GM12875 (cell line): ENCODE data around the gene DNAH3.

ENCODE experiments used
- H3K4me3 ChIP-seq: one replicate; pipeline ENCODE4 v1.5.1; 2011; ENCODE audit warnings: low read depth, low read length, control low read depth
- CTCF ChIP-seq: IDR thresholded peaks from 2 replicates; pipeline ENCODE4 v1.5.1; 2011; ENCODE audit warnings: low read depth, mild to moderate bottlenecking, control low read depth, inconsistent platforms, low read length, moderate library complexity, borderline replicate concordance; ENCODE audit not compliant: insufficient read depth

DNAH3 gene

GRCh38 chr16:20942256-20942655, 208.4 kb downstream of the DNAH3 start:
- no peak overlapping the region for H3K4me3 ChIP-seq
- no peak for TF ChIP-seq CTCF

GRCh38 chr16:20941636-20941926, 209.1 kb downstream of the DNAH3 start:
- no peak overlapping the region for H3K4me3 ChIP-seq
- no peak for TF ChIP-seq CTCF

- no peak overlapping the region for H3K4me3 ChIP-seq
- TF ChIP-seq CTCF = no peak
These were observed 209.6 kb downstream of the DNAH3 start for GRCh38 chr16:20940871-20941635.

GRCh38 chr16:20939611-20940010, 211.0 kb downstream of the DNAH3 start:
- TF ChIP-seq CTCF = no peak
- no peak overlapping the region for H3K4me3 ChIP-seq

- TF ChIP-seq CTCF = no peak
- H3K4me3 ChIP-seq = no peak overlapping the region
These were observed 212.2 kb downstream of the DNAH3 start for GRCh38 chr16:20938426-20938825.

GRCh38 chr16:20937736-20938135, 212.9 kb downstream of the DNAH3 start:
- H3K4me3 ChIP-seq = no peak overlapping the region
- TF ChIP-seq CTCF = no peak

GRCh38 chr16:20933589-20933988, 217.1 kb downstream of the DNAH3 start:
- TF ChIP-seq CTCF = no peak

More at GRCh38 chr16:20933589-20933988, 217.1 kb downstream of the DNAH3 start:
- H3K4me3 ChIP-seq = no peak overlapping the region
